Measurements from ENCODE around the gene NUB1. TPM values are rescaled to one million over a fixed set of nuclear protein-coding genes. Genes with fewer than 3 reads are reported as not detected.
A peak's percentile ranks its signal among the peaks of the same experiment; 100 is the strongest.

Gene NUB1
- total RNA-seq, 4 donors from 2014 or later, result 39.3 to 70.8 (median 41.7) TPM

- TF ChIP-seq POLR2A (IDR thresholded peaks at IDR 0.05), result no peak
- no peak for TF ChIP-seq EP300 (IDR thresholded peaks at IDR 0.05)
- no peak for TF ChIP-seq CTCF (IDR thresholded peaks at IDR 0.05)
- TF ChIP-seq POLR2AphosphoS5 (IDR thresholded peaks at IDR 0.05), result no peak
- Histone ChIP-seq H3K4me1 (peaks cover 12% of the 10 kb centered on the region), H3K27ac (no peak overlapping the region), H3K36me3 (peaks cover 25% of the 10 kb centered on the region), H3K4me3 (peak overlapping the region; percentile 29), H3K27me3 (peaks cover 16% of the 10 kb centered on the region), H3K9me3 (no peaks in the 10 kb centered on the region)
- DNase-seq (ENCODE audit: low spot score in 2 of 2), result peak in 1 of 2 donors; percentile 62
- WGBS, result 4% methylated on average over 11 of the region's 83 CpGs
Observed at GRCh38 chr7:151381348-151382078, 39.9 kb downstream of the NUB1 start.

- Histone ChIP-seq H3K27ac (no peak overlapping the region), H3K27me3 (peaks cover 16% of the 10 kb centered on the region), H3K4me3 (peak overlapping the region; percentile 29), H3K36me3 (peaks cover 17% of the 10 kb centered on the region), H3K4me1 (peaks cover 12% of the 10 kb centered on the region), H3K9me3 (no peaks in the 10 kb centered on the region)
- TF ChIP-seq CTCF (IDR thresholded peaks at IDR 0.05) (no peak), POLR2A (IDR thresholded peaks at IDR 0.05) (no peak), EP300 (IDR thresholded peaks at IDR 0.05) (no peak), POLR2AphosphoS5 (IDR thresholded peaks at IDR 0.05) (no peak)
- 39% methylated on average over 24 of the region's 37 CpGs for WGBS
- DNase-seq (ENCODE audit: low spot score in 2 of 2), result peak in 1 of 2 donors; percentile 64
Observed at GRCh38 chr7:151382079-151382885, 40.7 kb downstream of the NUB1 start.

- peaks cover 16% of the 10 kb centered on the region for H3K27me3 ChIP-seq
- H3K4me1 ChIP-seq, result peaks cover 12% of the 10 kb centered on the region
- H3K36me3 ChIP-seq, result peaks cover 2% of the 10 kb centered on the region
- no peak overlapping the region for H3K4me3 ChIP-seq
- H3K9me3 ChIP-seq, result no peaks in the 10 kb centered on the region
- DNase-seq (ENCODE audit: low spot score in 2 of 2), result peak in 1 of 2 donors; percentile 54
- 76% methylated on average over 15 of the region's 15 CpGs for WGBS
- no peak overlapping the region for H3K27ac ChIP-seq
- no peak for TF ChIP-seq CTCF (IDR thresholded peaks at IDR 0.05)
- no peak for TF ChIP-seq POLR2AphosphoS5 (IDR thresholded peaks at IDR 0.05)
- TF ChIP-seq EP300 (IDR thresholded peaks at IDR 0.05), result no peak
Observed at GRCh38 chr7:151383638-151384351, 42.2 kb downstream of the NUB1 start.

GRCh38 chr7:151384352-151384697 is 42.7 kb downstream of the NUB1 start:
- TF ChIP-seq POLR2A (IDR thresholded peaks at IDR 0.05), result no peak
- H3K36me3 ChIP-seq, result no peaks in the 10 kb centered on the region
- DNase-seq (ENCODE audit: low spot score in 2 of 2), result peak in 1 of 2 donors; percentile 1
- no peak overlapping the region for H3K4me3 ChIP-seq
- H3K4me1 ChIP-seq, result peaks cover 12% of the 10 kb centered on the region
- no peaks in the 10 kb centered on the region for H3K9me3 ChIP-seq
- peaks cover 16% of the 10 kb centered on the region for H3K27me3 ChIP-seq
- H3K27ac ChIP-seq, result no peak overlapping the region
- 88% methylated on average over 6 of the region's 6 CpGs for WGBS

GRCh38 chr7:151384776-151385625 is 43.4 kb downstream of the NUB1 start:
- H3K4me1 ChIP-seq, result peaks cover 12% of the 10 kb centered on the region
- TF ChIP-seq POLR2A (IDR thresholded peaks at IDR 0.05) (no peak), EP300 (IDR thresholded peaks at IDR 0.05) (no peak), CTCF (IDR thresholded peaks at IDR 0.05) (no peak), POLR2AphosphoS5 (IDR thresholded peaks at IDR 0.05) (no peak)
- peak in 1 of 2 donors; percentile 54 for DNase-seq (ENCODE audit: low spot score in 2 of 2)
- WGBS, result 91% methylated on average over 20 of the region's 26 CpGs
- H3K27ac ChIP-seq, result no peak overlapping the region
- no peaks in the 10 kb centered on the region for H3K36me3 ChIP-seq
- H3K27me3 ChIP-seq, result peaks cover 16% of the 10 kb centered on the region
- H3K4me3 ChIP-seq, result no peak overlapping the region
- no peaks in the 10 kb centered on the region for H3K9me3 ChIP-seq
